Stimulated activated CD8-positive, alpha-beta memory T cell treated with anti-CD3 and anti-CD28 coated beads, Interleukin-15, amount 100 ng/mL, for 48 hours (primary cell): ENCODE measurements around the gene SCP2D1.

Experiments
- DNase-seq, 2 donors: peaks; one replicate each; pipeline ENCODE4 v3.0.0-alpha.2; 2020; ENCODE audit warnings: low read depth in 2 of 2

Gene SCP2D1

GRCh38 chr20:18815194-18815942, 1.8 kb downstream of the SCP2D1 start:
- no peak for DNase-seq

GRCh38 chr20:18822832-18823231, 9.2 kb downstream of the SCP2D1 start:
- no peak for DNase-seq

- DNase-seq, result no peak
Observed at GRCh38 chr20:18831830-18832499, 18.4 kb downstream of the SCP2D1 start.

- no peak for DNase-seq
Observed at GRCh38 chr20:18832546-18833200, 19.1 kb downstream of the SCP2D1 start.

DNA sequence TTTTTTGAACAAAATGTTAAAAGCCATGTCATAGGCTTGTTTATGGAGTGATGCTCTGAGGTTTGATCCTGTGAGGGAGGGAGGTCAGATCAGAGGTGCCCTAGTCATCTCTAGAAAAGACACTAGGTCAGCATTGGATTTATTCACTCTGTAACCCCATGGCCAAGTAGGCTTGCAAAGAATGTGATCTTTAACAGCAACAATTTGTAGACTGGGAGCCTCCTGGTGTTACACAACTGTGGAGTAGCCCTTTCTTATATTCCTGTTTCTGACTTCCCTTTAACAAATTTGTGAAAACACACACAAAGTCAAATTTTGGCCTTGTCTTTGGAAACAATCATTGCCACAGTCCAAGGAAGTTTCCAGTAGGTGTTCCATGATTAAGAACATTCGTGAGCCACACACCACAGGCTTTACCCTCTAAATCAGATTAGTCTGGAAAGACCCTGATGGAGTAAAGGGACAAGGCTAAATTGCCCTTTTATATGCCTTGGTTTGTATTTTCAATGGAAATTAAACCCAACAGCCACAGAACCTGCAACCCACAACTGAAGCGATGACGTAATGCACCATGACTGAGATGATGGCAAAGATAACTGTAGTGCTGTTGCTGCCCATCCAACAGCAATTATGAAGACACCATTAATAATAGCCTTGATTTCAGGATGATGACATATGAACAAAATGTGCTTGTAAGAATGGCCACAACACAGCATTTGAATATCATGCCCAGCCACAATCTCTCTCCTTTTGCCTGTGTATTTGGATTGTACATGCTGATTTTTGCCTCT, 22.1 kb downstream of the SCP2D1 start:
- DNase-seq, result no peak

GRCh38 chr20:18837718-18838117, 24.1 kb downstream of the SCP2D1 start:
- DNase-seq, result no peak

GRCh38 chr20:18839507-18840247, 26.1 kb downstream of the SCP2D1 start:
- DNase-seq, result no peak

- no peak for DNase-seq
Observed at GRCh38 chr20:18840248-18840645, 26.7 kb downstream of the SCP2D1 start.

DNA sequence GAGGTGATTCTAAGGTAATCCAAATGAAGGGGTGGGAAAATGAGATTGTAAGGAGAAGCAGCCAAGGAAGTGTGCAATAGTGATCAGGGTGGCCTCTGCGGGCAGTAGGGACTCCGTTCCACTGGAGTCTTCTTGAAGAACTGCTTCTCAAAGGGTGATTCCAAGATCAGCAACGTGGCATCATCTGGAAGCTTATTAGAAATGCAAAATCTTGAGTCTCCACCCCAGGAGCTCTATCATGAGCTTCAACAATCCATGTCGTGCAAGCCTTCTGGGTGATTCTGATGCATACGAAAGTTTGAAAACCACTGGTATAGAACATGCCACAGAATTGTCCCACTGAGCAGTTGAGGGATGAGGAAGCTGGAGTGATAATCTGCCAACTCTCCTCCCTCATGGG, 31.4 kb downstream of the SCP2D1 start:
- DNase-seq, result no peak

DNA sequence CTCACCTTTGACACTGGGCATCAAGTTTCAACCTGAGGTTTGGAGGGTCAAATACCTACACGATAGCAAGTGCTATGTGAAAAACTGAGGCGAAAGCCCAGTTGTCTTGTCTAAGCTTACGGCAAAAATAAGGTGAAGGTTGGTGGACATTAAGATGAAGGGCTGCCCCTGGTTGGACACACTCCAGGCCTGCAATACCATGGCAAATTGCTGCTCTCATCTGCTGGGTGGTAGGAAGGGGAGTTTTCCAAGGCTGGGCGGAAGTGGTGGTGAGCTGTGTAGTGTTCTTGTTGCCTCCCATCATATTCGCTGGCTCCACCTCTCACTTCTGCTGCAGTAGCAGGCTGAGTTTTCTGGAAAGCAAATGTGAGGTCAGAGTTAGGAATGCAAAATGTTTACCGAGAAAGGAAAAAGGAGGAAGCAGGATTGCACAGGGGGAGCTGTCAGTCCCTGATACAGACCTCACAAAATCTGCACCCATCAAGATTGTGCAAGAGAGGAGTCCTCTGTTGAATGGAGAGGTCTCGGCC, 33.7 kb downstream of the SCP2D1 start:
- DNase-seq, result no peak

DNA sequence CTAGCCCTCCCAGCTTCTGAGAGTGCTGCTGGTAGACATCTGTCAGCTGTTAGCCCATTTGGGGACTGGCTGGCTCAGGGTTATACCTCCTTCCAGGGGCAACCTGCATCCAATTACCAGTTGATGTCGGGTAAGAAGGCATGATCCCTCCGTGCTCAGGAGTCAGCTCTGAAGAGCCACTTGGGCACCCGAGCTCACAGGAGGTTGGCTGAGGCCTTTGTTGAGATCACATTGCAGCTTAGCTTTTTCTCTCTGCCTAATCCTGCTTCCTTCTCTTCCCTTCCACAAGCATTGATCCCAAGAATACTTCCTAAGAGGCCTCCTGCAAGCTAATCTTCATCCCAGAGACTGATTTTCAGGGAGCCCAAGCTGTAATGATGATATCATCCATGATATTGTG, 35.5 kb downstream of the SCP2D1 start:
- DNase-seq, result no peak

- no peak for DNase-seq
Observed at GRCh38 chr20:18851629-18852028, 38.0 kb downstream of the SCP2D1 start.

- DNase-seq, result no peak
Observed at GRCh38 chr20:18852318-18852717, 38.7 kb downstream of the SCP2D1 start.

DNA sequence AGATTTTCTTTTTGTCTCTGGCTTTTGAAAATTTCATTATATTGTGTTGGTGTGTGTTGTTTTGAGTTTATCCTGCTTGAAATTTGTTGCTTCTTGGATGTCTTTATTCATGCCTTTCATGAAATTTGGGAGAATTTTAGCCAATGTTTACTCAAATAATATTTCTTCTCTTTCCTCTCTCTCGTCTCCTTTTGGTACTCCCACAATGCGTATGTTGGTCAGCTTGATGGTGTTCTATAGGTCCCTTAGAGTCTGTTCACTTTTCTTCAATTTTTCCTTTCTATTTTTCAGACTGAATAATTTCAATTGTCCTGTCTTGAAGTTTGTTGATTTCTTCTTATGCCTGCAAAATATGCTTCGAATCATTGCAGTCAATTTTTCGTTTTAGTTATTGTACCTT, 39.6 kb downstream of the SCP2D1 start:
- no peak for DNase-seq

DNA sequence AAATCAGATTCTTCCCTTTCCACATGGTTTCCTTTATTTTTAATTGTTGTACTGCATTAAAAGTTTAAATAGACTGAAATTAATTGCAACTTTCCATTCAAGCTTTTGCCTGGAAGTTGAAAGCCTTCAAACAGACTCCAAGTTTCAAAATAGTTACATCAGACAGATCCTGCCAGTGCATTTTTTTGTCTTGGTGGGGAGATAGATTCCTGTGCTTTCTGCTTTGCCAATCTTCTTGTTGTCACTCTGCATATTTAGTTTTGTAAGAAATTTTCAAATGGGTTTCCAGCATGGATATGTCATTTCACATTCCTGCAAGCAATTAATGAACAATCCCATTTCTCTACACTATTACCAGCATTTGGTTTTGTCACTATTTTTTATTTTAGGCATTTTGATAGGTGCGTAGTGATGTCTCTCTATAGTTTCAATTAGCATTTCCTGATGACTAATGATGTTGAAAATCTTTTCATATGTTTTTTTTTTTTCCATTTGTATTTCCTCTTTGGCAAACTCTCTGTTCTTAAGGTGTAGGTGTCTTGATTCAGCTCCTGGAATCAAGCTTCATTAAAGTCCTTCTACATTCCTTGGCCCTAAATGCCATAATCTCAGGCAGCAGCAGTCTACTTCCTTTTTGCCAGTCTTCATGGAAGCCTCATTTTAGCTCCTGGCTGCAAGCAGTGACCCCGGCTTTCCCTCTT, 40.5 kb downstream of the SCP2D1 start:
- no peak for DNase-seq

GRCh38 chr20:18855882-18856281, 42.3 kb downstream of the SCP2D1 start:
- DNase-seq, result no peak

DNA sequence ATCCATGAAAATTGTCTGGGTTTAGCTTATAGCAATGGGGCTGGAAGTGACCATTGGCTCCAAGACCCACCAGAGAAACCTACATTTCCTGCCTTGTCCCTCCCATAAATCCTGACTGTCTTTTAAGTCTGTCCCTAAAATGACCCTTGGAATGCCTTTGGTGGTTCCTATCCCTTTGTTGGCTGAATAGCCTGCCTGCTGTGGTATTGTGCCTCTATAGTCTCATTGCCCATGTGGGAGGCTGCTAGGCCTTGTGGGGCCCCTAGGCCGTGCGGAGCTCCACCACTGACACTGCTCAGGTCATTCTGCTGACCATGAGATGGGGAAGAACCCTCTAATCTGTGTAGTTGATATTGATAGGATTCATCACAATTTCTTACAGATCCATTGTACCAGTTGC, 43.3 kb downstream of the SCP2D1 start:
- no peak for DNase-seq

- no peak for DNase-seq
Observed at GRCh38 chr20:18857640-18858039, 44.1 kb downstream of the SCP2D1 start.

- no peak for DNase-seq
Observed at GRCh38 chr20:18858816-18859215, 45.2 kb downstream of the SCP2D1 start.
